Upper lobe of right lung (tissue), 1 donor: ENCODE measurements around the gene S100Z. TPM values are rescaled to one million over a fixed set of nuclear protein-coding genes. Genes with fewer than 3 reads are reported as not detected.
A peak's percentile ranks its signal among the peaks of the same experiment; 100 is the strongest.
"Not testable (repeated sequence)": the region's sequence is repeated elsewhere in the genome, so short reads cannot be mapped to it uniquely, and the experiment has no call there.

Source experiments
- ATAC-seq: fragments of 200-7000 bp; cut with Tn5 transposase; one replicate; pipeline ENCODE4 v1.9.1; 2020; ENCODE audit warnings: mild to moderate bottlenecking, moderate library complexity
- DNase-seq: peaks from one replicate; pipeline ENCODE4 v3.0.0-alpha.2; 2020
- H3K27ac ChIP-seq: fragments of 200-600 bp; one replicate; pipeline ENCODE4 v1.8.0; 2022
- H3K27me3 ChIP-seq: fragments of 200-600 bp; one replicate; pipeline ENCODE4 v1.8.0; 2022; ENCODE audit warnings: mild to moderate bottlenecking
- H3K36me3 ChIP-seq: fragments of 200-600 bp; one replicate; pipeline ENCODE4 v1.8.0; 2022
- H3K4me1 ChIP-seq: fragments of 200-600 bp; one replicate; pipeline ENCODE4 v1.8.0; 2022
- H3K4me3 ChIP-seq: fragments of 200-600 bp; one replicate; pipeline ENCODE4 v1.8.0; 2022; ENCODE audit warnings: mild to moderate bottlenecking
- H3K9me3 ChIP-seq: fragments of 200-600 bp; one replicate; pipeline ENCODE4 v1.8.0; 2022
- CTCF ChIP-seq: fragments of 200-600 bp; IDR thresholded peaks from one replicate; pipeline ENCODE4 v1.8.0; 2022; ENCODE audit warnings: antibody characterized with exemption
- intact Hi-C: fragments of 100-400 bp; cut with DNase I; formaldehyde crosslinking; loops from one replicate; pipeline ENCODE4 v1.11.0; 2022
- total RNA-seq: library from RNA; stranded (reverse); fragmentation: NEBNext Ultra II Directional; extraction: Animal tissue kit (Norgen Biotek cat#: 25700); gene quantifications from one replicate; pipeline ENCODE4 v1.2.1, GENCODE V29; 2021
- donor health status: DM: no; HTN: yes; CAD: no; lungs with severe emphysema.

The S100Z gene
- total RNA-seq, 1 donor from 2014 or later = 0.52 TPM

GRCh38 chr5:76811214-76811613, 38.6 kb upstream of the S100Z start:
- ATAC-seq = no peak
- Histone ChIP-seq H3K4me1 (no peaks in the 10 kb centered on the region), H3K36me3 (no peaks in the 10 kb centered on the region), H3K27ac (no peak overlapping the region), H3K4me3 (no peak overlapping the region), H3K9me3 (no peaks in the 10 kb centered on the region), H3K27me3 (no peaks in the 10 kb centered on the region)
- TF ChIP-seq CTCF = no peak
- DNase-seq = no peak
- intact Hi-C loops = no loop called here

GRCh38 chr5:76812209-76812608, 37.6 kb upstream of the S100Z start:
- H3K9me3 ChIP-seq, DNase-seq, intact Hi-C loops, H3K27ac ChIP-seq, H3K36me3 ChIP-seq, ATAC-seq, H3K4me1 ChIP-seq, H3K4me3 ChIP-seq, H3K27me3 ChIP-seq: not testable (repeated sequence)

GRCh38 chr5:76813982-76814562, 35.7 kb upstream of the S100Z start:
- Histone ChIP-seq H3K4me1 (no peaks in the 10 kb centered on the region), H3K27me3 (no peaks in the 10 kb centered on the region), H3K9me3 (no peaks in the 10 kb centered on the region), H3K27ac (no peak overlapping the region), H3K4me3 (no peak overlapping the region), H3K36me3 (no peaks in the 10 kb centered on the region)
- DNase-seq (no peak), ATAC-seq (no peak)
- intact Hi-C loops = no loop called here
- TF ChIP-seq CTCF = no peak

GRCh38 chr5:76816110-76816831, 33.5 kb upstream of the S100Z start:
- intact Hi-C loops = no loop called here
- H3K9me3 ChIP-seq = no peaks in the 10 kb centered on the region
- no peak overlapping the region for H3K27ac ChIP-seq
- DNase-seq (no peak), ATAC-seq (no peak)
- no peaks in the 10 kb centered on the region for H3K36me3 ChIP-seq
- TF ChIP-seq CTCF = no peak
- peaks cover 9% of the 10 kb centered on the region for H3K27me3 ChIP-seq
- no peak overlapping the region for H3K4me3 ChIP-seq
- H3K4me1 ChIP-seq = no peaks in the 10 kb centered on the region

- H3K4me1 ChIP-seq = no peaks in the 10 kb centered on the region
- peak; percentile 92 for DNase-seq
- peak within 1 kb of the TSS; percentile 65 for H3K4me3 ChIP-seq
- peak; percentile 95 for ATAC-seq
- no peaks in the 10 kb centered on the region for H3K9me3 ChIP-seq
- H3K36me3 ChIP-seq = no peaks in the 10 kb centered on the region
- intact Hi-C loops = no loop called here
- H3K27ac ChIP-seq = peak within 1 kb of the TSS; percentile 18
- peaks cover 9% of the 10 kb centered on the region for H3K27me3 ChIP-seq
- no peak for TF ChIP-seq CTCF
Measured at GRCh38 chr5:76818844-76819831, 30.7 kb upstream of the S100Z start, which contains the start of gene F2RL1. F2RL1 (plus strand) TSS chr5:76819030; CDS start chr5:76819183, 153 bp downstream.
